ENCODE results near the gene PRAMEF17. TPM values are rescaled to one million over a fixed set of nuclear protein-coding genes. Genes with fewer than 3 reads are reported as not detected.
"Not testable (repeated sequence)": the region's sequence is repeated elsewhere in the genome, so short reads cannot be mapped to it uniquely, and the experiment has no call there.

Gene PRAMEF17, protein sequence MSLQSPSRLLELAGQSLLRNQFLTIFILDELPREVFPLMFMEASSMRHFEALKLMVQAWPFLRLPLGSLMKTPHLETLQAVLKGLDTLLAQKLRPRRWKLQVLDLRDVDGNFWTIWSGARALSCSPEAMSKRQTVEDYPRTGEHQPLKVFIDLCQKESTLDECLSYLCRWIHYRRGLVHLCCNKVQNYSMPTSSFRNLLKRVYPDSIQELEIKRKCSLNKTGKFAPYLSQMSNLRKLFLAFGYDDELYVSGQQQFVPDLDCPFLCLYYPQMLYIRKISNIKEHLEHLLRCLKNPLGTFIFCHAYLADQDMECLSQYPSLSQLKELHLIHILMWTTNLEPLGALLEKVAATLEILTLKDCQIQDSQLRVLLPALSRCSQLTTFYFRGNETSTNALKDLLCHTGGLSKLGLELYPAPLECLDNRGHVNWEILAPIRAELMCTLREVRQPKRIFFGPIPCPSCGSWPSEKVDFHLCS
- total RNA-seq (not detected), polyA plus RNA-seq (not detected)
- long read RNA-seq, donor 1, result 0 reads
- long read RNA-seq, donor 2, result 0 reads
- long read RNA-seq, donor 3, result 0 reads

DNA sequence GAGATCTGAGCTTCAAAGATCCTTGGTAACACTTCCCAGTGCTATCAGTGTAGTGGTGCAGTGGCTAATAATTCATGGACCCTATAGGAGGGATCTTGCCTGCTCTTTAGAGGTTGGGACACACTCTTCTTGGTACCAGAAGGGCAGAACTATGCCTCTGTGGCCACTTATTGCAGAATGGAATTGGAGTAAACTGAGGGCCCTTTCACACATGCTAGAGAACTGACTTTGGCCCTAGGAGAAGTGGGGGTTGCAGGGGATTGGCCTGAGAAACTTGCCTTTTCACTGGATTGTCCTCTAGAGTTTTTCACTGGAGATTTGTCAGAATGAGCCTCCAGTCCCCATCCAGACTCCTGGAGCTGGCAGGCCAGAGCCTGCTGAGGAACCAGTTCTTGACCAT, at the start of gene PRAMEF17:
TSS of gene PRAMEF17 (plus strand) at position 301 of the 400 bp plus-strand sequence. CDS start at position 327, 26 bp downstream.
- intact Hi-C loops (cut with DNase I); H3K36me3 ChIP-seq; H3K4me3 ChIP-seq; H3K9me3 ChIP-seq; DNase-seq; H3K27me3 ChIP-seq; H3K4me1 ChIP-seq (ENCODE audit: insufficient read depth); H3K27ac ChIP-seq: not testable (repeated sequence)

DNA sequence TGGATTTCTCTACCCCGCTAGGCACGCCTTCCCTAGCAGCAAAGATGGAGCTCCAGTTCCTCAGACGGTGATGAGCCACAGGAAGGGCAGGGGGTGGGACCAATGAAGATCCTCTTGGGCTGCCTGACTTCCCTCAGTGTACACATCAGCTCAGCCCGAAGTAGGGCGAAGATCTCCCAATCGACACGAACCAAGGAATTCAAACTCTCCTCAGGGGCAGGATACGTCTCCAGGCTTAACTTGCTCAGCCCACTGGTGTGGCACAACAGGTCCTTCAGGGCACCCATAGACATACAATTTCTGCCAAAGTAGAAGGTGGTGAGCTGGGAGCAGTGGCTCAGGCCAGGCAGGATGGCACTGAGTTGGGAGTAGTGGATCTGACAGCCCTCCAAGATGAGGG, 46.9 kb upstream of the PRAMEF17 start:
- 55 to 83% (median 82%) methylated on average over 3 to 8 of the region's 8 CpGs for WGBS, 3 donors
- H3K36me3 ChIP-seq; H3K27ac ChIP-seq; H3K4me3 ChIP-seq; H3K4me1 ChIP-seq (ENCODE audit: insufficient read depth); intact Hi-C loops (cut with DNase I); H3K27me3 ChIP-seq; DNase-seq; H3K9me3 ChIP-seq: not testable (repeated sequence)

DNA sequence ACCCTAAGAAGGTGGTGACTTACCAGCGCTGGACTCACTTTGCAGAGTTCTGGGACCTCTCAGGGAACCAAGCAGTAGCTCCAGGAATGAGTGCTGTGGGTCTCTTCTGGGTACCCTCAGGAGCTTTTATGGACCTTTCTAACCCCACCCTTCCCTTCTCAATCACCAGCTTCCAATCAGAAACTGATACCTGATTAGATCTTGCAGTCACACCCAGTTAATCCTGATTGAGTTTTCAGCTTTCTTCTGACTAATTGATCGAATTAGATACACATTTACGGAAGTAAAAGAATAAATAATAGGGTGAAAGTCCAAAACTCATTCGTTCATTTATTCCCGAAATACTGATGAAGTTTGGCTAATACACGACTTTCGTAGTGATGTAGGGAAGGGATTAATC, 42.4 kb upstream of the PRAMEF17 start, which contains the start of gene PRAMEF14:
TSS of gene PRAMEF14 (minus strand) at position 101 of the 400 bp plus-strand sequence. CDS start 1,820 bp downstream, outside the sequence.
- intact Hi-C loops (cut with DNase I); DNase-seq; H3K9me3 ChIP-seq; H3K27me3 ChIP-seq; H3K36me3 ChIP-seq; H3K27ac ChIP-seq; H3K4me3 ChIP-seq; H3K4me1 ChIP-seq (ENCODE audit: insufficient read depth): not testable (repeated sequence)
- 75 to 80% (median 78%) methylated on average over 7 of the region's 7 CpGs for WGBS, 3 donors

DNA sequence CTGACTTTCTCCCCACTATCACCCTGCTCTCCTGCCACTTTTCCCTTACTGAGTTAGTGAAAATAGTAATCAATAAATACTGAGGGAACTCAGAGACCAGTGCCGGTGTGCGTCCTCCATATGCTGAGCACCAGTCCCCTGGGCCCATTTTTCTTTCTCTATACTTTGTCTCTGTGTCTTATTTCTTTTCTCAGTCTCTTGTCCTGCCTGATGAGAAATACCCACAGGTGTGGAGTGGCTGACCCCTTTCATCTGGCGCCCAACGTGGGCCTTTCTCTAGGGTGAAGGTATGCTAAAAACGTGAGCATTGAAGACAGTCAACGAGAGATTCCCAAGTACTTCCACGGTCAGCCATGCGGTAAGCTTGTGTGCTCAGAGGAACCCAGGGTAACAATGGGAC, 36.0 kb upstream of the PRAMEF17 start:
- H3K4me3 ChIP-seq; H3K36me3 ChIP-seq; H3K9me3 ChIP-seq; DNase-seq; H3K4me1 ChIP-seq (ENCODE audit: insufficient read depth); H3K27ac ChIP-seq; H3K27me3 ChIP-seq; intact Hi-C loops (cut with DNase I): not testable (repeated sequence)
- WGBS, 3 donors, result 85 to 92% (median 88%) methylated on average over 8 of the region's 8 CpGs

DNA sequence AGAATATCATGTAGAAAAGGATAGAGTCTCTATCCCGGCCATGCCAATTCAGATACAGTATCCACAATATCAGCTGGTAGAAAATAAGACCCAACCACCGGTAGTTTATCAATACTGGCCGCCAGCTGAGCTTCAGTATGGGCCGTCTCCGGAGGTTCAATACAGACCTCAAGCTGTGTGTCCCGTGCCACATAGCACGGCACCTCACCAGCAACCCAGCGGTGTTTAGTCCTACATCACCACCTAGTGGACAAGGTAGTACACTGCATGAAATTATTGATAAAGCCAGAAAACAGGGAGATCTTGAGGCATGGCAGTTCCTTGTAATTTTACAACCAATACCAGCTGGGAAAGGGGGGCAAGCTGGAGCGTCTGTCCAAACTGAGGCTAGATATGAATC, 35.0 kb upstream of the PRAMEF17 start:
- H3K4me1 ChIP-seq (ENCODE audit: insufficient read depth); H3K27me3 ChIP-seq; H3K9me3 ChIP-seq; H3K36me3 ChIP-seq; H3K27ac ChIP-seq; intact Hi-C loops (cut with DNase I); H3K4me3 ChIP-seq; DNase-seq: not testable (repeated sequence)
- 4% methylated on average over 2 of the region's 9 CpGs; no CpG with 5 or more reads in 2 of the 3 donors for WGBS, 3 donors

DNA sequence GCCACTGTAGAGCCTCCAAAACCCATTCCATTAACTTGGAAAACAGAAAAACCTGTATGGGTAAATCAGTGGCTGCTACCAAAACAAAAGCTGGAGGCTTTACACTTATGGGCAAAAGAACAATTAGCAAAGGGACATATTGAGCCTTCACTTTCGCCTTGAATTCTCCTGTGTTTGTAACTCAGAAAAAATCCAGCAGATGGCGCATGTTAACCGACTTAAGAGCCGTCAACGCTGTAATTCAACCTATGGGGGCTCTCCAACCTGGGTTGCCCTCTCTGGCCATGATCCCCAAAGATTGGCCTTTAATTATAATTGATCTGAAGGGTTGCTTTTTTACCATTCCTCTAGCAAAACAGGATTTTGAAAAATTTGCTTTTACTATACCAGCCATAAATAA, 32.7 kb upstream of the PRAMEF17 start:
- 1 to 2% (median 2%) methylated on average over 5 of the region's 5 CpGs for WGBS, 3 donors
- H3K9me3 ChIP-seq; intact Hi-C loops (cut with DNase I): not testable (repeated sequence)

DNA sequence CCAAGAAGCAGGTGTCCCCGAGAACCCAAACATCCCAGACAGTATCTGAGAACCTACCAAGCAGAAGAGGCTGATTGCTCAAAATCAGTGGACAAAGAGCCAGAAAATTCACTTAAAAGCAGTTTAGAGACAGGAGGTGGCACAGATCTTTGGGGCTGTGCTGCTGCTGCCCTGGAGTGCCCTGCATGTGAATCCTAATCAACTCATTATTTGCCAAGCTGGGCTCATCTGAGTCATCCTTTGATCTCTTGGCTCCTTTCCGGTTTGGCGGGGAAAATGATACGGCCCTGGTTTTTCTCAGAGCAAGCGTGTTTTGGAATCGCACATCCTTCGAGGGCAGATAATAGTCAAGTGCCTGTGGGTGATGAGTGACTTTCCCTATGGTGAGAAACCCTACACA, 27.1 kb upstream of the PRAMEF17 start:
- WGBS, 3 donors, result 83 to 100% (median 100%) methylated on average over 1 of the region's 7 CpGs
- intact Hi-C loops (cut with DNase I); DNase-seq; H3K4me1 ChIP-seq (ENCODE audit: insufficient read depth); H3K4me3 ChIP-seq; H3K27me3 ChIP-seq; H3K9me3 ChIP-seq; H3K27ac ChIP-seq; H3K36me3 ChIP-seq: not testable (repeated sequence)

More for the DNA sequence above, 32.7 kb upstream of the PRAMEF17 start:
- DNase-seq, result peak in 2 of 5 donors; percentile 15 to 18
- H3K27me3 ChIP-seq; H3K4me1 ChIP-seq (ENCODE audit: insufficient read depth); H3K27ac ChIP-seq; H3K36me3 ChIP-seq; H3K4me3 ChIP-seq: not testable (repeated sequence)
- TF ChIP-seq, protein P1, sequence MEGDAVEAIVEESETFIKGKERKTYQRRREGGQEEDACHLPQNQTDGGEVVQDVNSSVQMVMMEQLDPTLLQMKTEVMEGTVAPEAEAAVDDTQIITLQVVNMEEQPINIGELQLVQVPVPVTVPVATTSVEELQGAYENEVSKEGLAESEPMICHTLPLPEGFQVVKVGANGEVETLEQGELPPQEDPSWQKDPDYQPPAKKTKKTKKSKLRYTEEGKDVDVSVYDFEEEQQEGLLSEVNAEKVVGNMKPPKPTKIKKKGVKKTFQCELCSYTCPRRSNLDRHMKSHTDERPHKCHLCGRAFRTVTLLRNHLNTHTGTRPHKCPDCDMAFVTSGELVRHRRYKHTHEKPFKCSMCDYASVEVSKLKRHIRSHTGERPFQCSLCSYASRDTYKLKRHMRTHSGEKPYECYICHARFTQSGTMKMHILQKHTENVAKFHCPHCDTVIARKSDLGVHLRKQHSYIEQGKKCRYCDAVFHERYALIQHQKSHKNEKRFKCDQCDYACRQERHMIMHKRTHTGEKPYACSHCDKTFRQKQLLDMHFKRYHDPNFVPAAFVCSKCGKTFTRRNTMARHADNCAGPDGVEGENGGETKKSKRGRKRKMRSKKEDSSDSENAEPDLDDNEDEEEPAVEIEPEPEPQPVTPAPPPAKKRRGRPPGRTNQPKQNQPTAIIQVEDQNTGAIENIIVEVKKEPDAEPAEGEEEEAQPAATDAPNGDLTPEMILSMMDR (IDR thresholded peaks at IDR 0.05), result peak in 1 of 3 donors; percentile 46

DNA sequence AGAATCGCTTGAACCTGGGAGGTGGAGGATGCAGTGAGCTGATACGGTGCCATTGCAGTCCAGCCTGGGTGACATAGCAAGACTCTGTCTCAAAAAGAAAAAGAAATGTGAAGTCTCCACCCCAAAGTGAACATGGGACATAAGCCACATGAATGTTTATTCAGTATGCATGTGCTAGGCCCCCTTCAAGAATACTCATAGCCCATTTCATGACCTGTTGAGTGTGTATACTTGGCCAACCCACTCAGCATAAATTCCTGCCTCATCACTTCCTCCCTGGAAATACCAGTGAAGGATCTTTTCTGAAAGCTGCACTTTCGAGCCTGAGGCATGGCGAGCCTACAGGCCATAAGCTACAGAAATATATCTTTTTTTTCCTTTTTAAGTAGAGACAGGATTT, 24.5 kb upstream of the PRAMEF17 start:
- H3K9me3 ChIP-seq; intact Hi-C loops (cut with DNase I); H3K27ac ChIP-seq; H3K4me1 ChIP-seq (ENCODE audit: insufficient read depth); H3K27me3 ChIP-seq; H3K36me3 ChIP-seq; DNase-seq; H3K4me3 ChIP-seq: not testable (repeated sequence)
- WGBS, 3 donors, result 78 to 96% (median 92%) methylated on average over 2 of the region's 4 CpGs

DNA sequence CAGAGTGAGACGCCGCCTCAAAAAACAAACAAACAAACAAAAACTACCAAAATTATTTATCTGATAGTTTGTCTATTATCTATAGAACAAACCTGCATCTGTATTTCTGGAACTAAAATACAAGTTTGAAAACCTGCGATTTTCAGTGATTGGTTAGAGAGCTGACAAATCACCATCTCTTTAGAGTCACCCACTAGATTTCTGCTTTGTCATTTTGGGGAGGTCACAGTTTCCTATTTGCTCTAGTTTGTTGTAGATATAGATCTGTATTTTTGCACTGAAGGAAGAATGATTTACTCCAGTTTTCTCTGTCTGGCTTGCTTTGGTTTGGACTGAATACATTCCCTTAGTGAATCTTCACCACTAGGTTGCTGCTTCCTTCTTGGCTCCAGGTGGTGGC, 22.9 kb upstream of the PRAMEF17 start:
- intact Hi-C loops (cut with DNase I); H3K36me3 ChIP-seq; H3K27ac ChIP-seq; DNase-seq; H3K9me3 ChIP-seq; H3K27me3 ChIP-seq; H3K4me1 ChIP-seq (ENCODE audit: insufficient read depth); H3K4me3 ChIP-seq: not testable (repeated sequence)
- 85 to 96% (median 86%) methylated on average over 3 of the region's 3 CpGs for WGBS, 3 donors

DNA sequence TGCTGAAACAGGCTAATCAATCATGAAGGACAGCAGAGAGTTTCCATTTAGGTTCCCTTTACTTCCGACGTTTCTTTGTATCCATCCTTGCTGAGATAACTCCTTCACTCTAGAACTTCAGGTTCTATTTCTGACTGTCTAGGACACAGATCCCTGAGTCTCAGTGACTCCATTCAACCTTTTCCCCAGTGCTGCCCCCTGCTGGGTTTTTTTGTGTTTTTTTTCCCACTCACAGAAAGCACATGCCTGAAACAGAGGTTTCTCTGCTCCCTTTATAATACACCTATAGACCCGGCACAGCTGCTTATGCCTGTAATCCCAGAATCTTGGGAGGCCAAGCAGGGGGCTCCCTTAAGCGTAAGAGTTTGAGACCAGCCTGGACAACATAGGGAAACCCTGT, 20.9 kb upstream of the PRAMEF17 start:
- H3K9me3 ChIP-seq; H3K27me3 ChIP-seq; DNase-seq; H3K4me3 ChIP-seq; intact Hi-C loops (cut with DNase I); H3K36me3 ChIP-seq; H3K27ac ChIP-seq; H3K4me1 ChIP-seq (ENCODE audit: insufficient read depth): not testable (repeated sequence)
- 56 to 70% (median 65%) methylated on average over 3 to 4 of the region's 4 CpGs for WGBS, 3 donors

DNA sequence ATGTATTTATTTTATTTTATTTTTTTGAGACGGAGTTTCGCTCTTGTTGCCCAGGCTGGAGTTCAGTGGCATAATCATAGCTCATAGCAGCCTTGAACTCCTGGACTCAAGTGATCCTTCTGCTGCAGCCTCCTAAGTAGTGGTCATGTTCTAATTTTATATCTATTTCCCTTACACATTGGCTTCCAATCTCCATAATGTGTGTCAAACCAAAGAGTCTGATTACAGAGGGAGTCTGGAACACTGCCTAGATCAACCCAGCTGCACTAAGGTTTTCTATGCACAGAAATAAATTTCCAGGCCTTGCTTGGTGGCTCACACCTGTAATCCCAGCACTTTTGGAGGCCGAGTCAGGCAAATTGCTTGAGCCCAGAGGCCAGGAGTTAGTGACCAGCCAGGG, 10.4 kb upstream of the PRAMEF17 start:
- H3K27ac ChIP-seq; H3K4me1 ChIP-seq (ENCODE audit: insufficient read depth); H3K36me3 ChIP-seq; H3K27me3 ChIP-seq; DNase-seq; H3K4me3 ChIP-seq; intact Hi-C loops (cut with DNase I); H3K9me3 ChIP-seq: not testable (repeated sequence)
- 43 to 68% (median 64%) methylated on average over 3 of the region's 3 CpGs for WGBS, 3 donors
